ENCODE results near the gene YPEL1. TPM values are rescaled to one million over a fixed set of nuclear protein-coding genes. Genes with fewer than 3 reads are reported as not detected.

Gene YPEL1
- total and polyA plus RNA-seq, 3 experiments from 2014 or later, result 2.4 to 27.0 (median 2.6) TPM

GRCh38 chr22:21677606-21678443 lies 57.8 kb downstream of the YPEL1 start:
- H3K4me1 ChIP-seq (ENCODE audit: insufficient read depth, low read length), result no peaks in the 10 kb centered on the region
- Mint-ChIP-seq H3K4me1 (peaks cover 0 to 3% (median 0%) of the 10 kb centered on the region in 3 donors), H3K4me3 (no peak overlapping the region), H3K27ac (peak overlapping the region in 2 of 8 donors; percentile 73 to 81), H3K36me3 (peaks cover 3 to 76% (median 12%) of the 10 kb centered on the region in 3 donors), H3K27me3 (no peaks in the 10 kb centered on the region), H3K9me3 (no peaks in the 10 kb centered on the region)
- H3K4me3 ChIP-seq (ENCODE audit: low read length), result no peak overlapping the region
- POLR2A ChIA-PET, result no interaction called here
- no peak overlapping the region for H3K27ac ChIP-seq (ENCODE audit: low read depth, low read length)
- CTCF ChIA-PET, result no interaction called here
- H3K36me3 ChIP-seq (ENCODE audit: insufficient read depth, low read length), result peaks cover 31% of the 10 kb centered on the region
- H3K9me3 ChIP-seq (ENCODE audit: low read length), result no peaks in the 10 kb centered on the region
- no peak for DNase-seq
- no peaks in the 10 kb centered on the region for H3K27me3 ChIP-seq (ENCODE audit: insufficient read depth, low read length, poor library complexity, severe bottlenecking)

DNA sequence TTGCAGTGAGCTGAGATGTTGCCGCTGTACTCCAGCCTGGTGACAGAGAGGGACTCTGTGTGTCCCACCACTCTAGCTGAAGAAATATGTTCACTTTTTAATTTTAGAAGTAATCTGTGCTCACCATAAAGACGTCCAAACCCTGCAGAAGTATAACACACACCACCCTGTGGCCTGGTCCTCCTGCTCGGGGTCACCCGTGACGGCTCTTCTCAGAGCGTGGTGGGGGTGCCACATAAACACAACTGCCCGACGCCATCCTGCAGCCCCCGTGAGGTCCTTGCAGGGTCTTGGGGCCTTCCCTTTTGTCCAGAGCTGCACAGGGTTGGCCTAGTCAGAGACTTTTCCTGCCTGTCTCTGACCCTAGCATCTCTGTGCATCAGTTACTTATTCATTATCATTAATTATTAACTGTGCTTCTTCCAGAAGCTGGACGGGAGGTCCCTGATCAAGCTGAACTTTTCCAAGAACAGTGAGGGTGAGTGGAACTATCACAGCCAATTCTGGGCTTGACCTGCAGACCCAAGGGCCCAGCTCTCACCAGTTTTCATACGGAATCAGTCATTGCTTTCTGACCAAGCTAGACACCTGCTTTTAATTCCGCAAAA lies 60.9 kb downstream of the YPEL1 start:
- Mint-ChIP-seq H3K36me3 (peaks cover 3 to 81% (median 10%) of the 10 kb centered on the region in 3 donors), H3K4me1 (peaks cover 5 to 10% (median 7%) of the 10 kb centered on the region in 3 donors), H3K27ac (peak overlapping the region in 1 of 8 donors; percentile 66), H3K9me3 (no peaks in the 10 kb centered on the region), H3K27me3 (no peaks in the 10 kb centered on the region), H3K4me3 (no peak overlapping the region)
- H3K27ac ChIP-seq (ENCODE audit: low read depth, low read length), result no peak overlapping the region
- DNase-seq, result no peak
- H3K4me1 ChIP-seq (ENCODE audit: insufficient read depth, low read length), result no peaks in the 10 kb centered on the region
- peaks cover 49% of the 10 kb centered on the region for H3K36me3 ChIP-seq (ENCODE audit: insufficient read depth, low read length)
- ChIA-PET POLR2A (no interaction called here), CTCF (interaction anchor here (1.3 kb wide), 1 partner anchor 9 kb away, joined by 3 read pairs; the partner anchor contains the start of gene PPIL2)
- H3K27me3 ChIP-seq (ENCODE audit: insufficient read depth, low read length, poor library complexity, severe bottlenecking), result no peaks in the 10 kb centered on the region
- H3K4me3 ChIP-seq (ENCODE audit: low read length), result no peak overlapping the region
- no peaks in the 10 kb centered on the region for H3K9me3 ChIP-seq (ENCODE audit: low read length)

DNA sequence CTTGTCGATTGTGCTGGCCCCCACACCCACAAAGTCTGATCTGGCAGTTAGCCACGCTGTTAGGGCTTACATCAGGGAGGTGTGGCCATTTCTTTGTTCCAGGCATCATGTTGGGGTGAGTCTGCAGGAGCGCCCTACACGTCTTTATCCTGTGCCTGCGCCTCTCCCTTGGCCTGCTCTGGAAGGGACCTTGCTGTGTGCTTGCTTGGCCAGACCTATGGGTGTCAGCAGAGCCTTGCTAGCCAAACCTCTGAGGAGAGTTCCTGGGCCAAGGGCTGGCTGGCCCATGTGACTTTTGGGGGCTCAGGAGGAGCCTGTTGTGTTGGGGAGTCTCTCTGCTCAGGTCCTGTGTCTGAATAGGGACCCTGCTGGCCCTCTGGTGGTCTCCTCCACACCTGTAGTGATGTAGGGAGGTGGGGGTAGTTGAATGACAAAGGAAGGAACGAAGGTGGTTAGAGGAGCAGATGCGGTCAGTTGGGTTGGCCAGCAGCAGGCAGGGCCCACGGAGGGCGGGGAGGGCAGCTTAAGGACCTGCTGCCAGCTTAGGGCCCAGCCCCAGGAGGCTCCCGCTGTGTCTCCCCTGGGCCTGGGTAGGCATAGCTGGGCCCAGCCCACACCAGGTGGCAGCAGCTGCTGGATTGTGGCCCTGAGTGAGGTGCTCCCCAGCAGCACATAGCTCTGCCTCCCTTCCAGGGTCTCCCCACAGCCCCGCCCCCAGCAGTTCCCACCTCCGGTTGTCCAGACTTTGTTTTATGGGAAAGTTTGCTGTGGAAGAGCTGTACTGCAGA lies 61.9 kb downstream of the YPEL1 start:
- Histone ChIP-seq H3K9me3 (ENCODE audit: low read length) (no peaks in the 10 kb centered on the region), H3K27ac (ENCODE audit: low read depth, low read length) (no peak overlapping the region), H3K4me1 (ENCODE audit: insufficient read depth, low read length) (no peaks in the 10 kb centered on the region), H3K4me3 (ENCODE audit: low read length) (no peak overlapping the region), H3K27me3 (ENCODE audit: insufficient read depth, low read length, poor library complexity, severe bottlenecking) (no peaks in the 10 kb centered on the region), H3K36me3 (ENCODE audit: insufficient read depth, low read length) (peaks cover 49% of the 10 kb centered on the region)
- DNase-seq, result no peak
- no peaks in the 10 kb centered on the region for H3K27me3 Mint-ChIP-seq
- H3K4me1 Mint-ChIP-seq, result peaks cover 8 to 17% (median 14%) of the 10 kb centered on the region in 3 donors
- POLR2A ChIA-PET, result no interaction called here
- H3K9me3 Mint-ChIP-seq, result no peaks in the 10 kb centered on the region
- CTCF ChIA-PET, result interaction anchor here (1.3 kb wide), 1 partner anchor 8 kb away, joined by 3 read pairs; the partner anchor contains the start of gene PPIL2
- peaks cover 3 to 88% (median 11%) of the 10 kb centered on the region in 3 donors for H3K36me3 Mint-ChIP-seq
- H3K27ac Mint-ChIP-seq, result no peak overlapping the region
- no peak overlapping the region for H3K4me3 Mint-ChIP-seq

DNA sequence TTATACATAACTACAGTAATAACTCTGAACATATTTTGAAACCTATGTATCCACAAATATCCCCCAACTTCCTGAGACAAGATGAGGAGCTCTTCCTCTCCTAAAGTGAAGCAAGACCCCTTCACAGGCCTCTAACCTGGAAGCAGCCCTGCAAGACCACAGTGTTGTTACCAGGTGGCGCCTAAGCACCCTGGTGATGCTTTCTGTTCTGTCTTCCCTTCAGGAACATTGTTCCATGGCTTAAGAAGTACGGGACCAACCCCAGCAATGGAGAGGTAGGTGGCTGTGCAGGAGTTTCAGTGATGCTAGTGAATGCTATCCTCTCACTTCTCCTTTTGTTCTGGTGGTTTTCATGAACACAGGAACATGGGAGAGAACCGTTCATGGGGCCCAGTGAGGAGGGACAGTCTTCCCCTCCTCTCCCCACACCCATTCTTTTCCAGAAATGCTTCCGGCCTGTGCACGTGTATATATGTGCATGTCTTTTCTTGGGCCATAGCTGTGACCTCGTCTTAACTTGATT lies 63.4 kb downstream of the YPEL1 start:
- Histone ChIP-seq H3K27ac (ENCODE audit: low read depth, low read length) (no peak overlapping the region), H3K4me3 (ENCODE audit: low read length) (no peak overlapping the region), H3K9me3 (ENCODE audit: low read length) (no peaks in the 10 kb centered on the region), H3K4me1 (ENCODE audit: insufficient read depth, low read length) (peaks cover 4% of the 10 kb centered on the region), H3K27me3 (ENCODE audit: insufficient read depth, low read length, poor library complexity, severe bottlenecking) (no peaks in the 10 kb centered on the region), H3K36me3 (ENCODE audit: insufficient read depth, low read length) (peaks cover 49% of the 10 kb centered on the region)
- Mint-ChIP-seq H3K36me3 (peaks cover 3 to 78% (median 11%) of the 10 kb centered on the region in 3 donors), H3K4me1 (peaks cover 16 to 28% (median 25%) of the 10 kb centered on the region in 3 donors), H3K27ac (peak overlapping the region in 1 of 8 donors; percentile 60), H3K27me3 (no peaks in the 10 kb centered on the region), H3K4me3 (no peak overlapping the region), H3K9me3 (no peaks in the 10 kb centered on the region)
- no peak for DNase-seq
- CTCF ChIA-PET, result no interaction called here
- POLR2A ChIA-PET, result no interaction called here

GRCh38 chr22:21669026-21669425 lies 66.6 kb downstream of the YPEL1 start:
- Histone ChIP-seq H3K27me3 (ENCODE audit: insufficient read depth, low read length, poor library complexity, severe bottlenecking) (no peaks in the 10 kb centered on the region), H3K4me3 (ENCODE audit: low read length) (no peak overlapping the region), H3K36me3 (ENCODE audit: insufficient read depth, low read length) (peaks cover 33% of the 10 kb centered on the region), H3K27ac (ENCODE audit: low read depth, low read length) (no peak overlapping the region), H3K9me3 (ENCODE audit: low read length) (no peaks in the 10 kb centered on the region), H3K4me1 (ENCODE audit: insufficient read depth, low read length) (peaks cover 15% of the 10 kb centered on the region)
- peak overlapping the region in 5 of 7 donors; percentile 29 to 74 (median 44) for H3K4me3 Mint-ChIP-seq
- peak overlapping the region in 1 of 8 donors; percentile 38 for H3K27ac Mint-ChIP-seq
- ChIA-PET POLR2A (interaction anchor here (0.5 kb wide), 1 partner anchor 61 kb away, joined by 6 read pairs; no protein-coding TSS in a partner anchor), CTCF (no interaction called here)
- no peaks in the 10 kb centered on the region for H3K9me3 Mint-ChIP-seq
- H3K4me1 Mint-ChIP-seq, result peaks cover 29 to 49% (median 37%) of the 10 kb centered on the region in 3 donors
- H3K27me3 Mint-ChIP-seq, result no peaks in the 10 kb centered on the region
- peaks cover 3 to 61% (median 5%) of the 10 kb centered on the region in 3 donors for H3K36me3 Mint-ChIP-seq
- DNase-seq, result no peak

DNA sequence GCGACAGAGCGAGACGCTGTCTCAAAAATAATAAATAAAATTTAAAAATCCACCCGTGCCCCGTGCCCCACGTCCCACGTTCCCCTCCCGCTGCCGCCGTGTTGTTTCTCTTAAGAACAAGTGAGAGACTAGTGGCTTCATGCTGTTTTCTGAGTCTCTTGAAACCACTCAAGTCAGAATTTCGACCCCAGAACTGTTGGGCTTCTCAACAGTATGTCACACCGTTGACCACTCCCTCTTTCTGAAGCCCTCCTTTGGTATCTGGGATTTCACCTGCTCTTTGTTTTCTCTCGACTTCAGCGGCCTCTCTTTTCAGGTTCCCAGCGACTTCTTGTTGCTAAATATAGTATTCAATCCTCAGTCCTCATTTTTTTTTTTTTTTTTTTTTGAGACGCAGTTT lies 68.8 kb downstream of the YPEL1 start:
- Mint-ChIP-seq H3K27me3 (no peaks in the 10 kb centered on the region), H3K4me3 (peak overlapping the region; percentile 98 to 100 (median 99)), H3K9me3 (no peaks in the 10 kb centered on the region), H3K27ac (peak overlapping the region in 6 of 8 donors; percentile 79 to 99 (median 92)), H3K36me3 (peaks cover 0 to 38% (median 2%) of the 10 kb centered on the region in 3 donors), H3K4me1 (peaks cover 27 to 49% (median 37%) of the 10 kb centered on the region in 3 donors)
- no peaks in the 10 kb centered on the region for H3K27me3 ChIP-seq (ENCODE audit: insufficient read depth, low read length, poor library complexity, severe bottlenecking)
- no peaks in the 10 kb centered on the region for H3K9me3 ChIP-seq (ENCODE audit: low read length)
- DNase-seq, result no peak
- CTCF ChIA-PET, result interaction anchor here (1.1 to 3.5 kb wide), 2 partner anchors 8 to 37 kb away, joined by 3 to 13 read pairs; partner anchors contain the start of gene YDJC
- peaks cover 15% of the 10 kb centered on the region for H3K4me1 ChIP-seq (ENCODE audit: insufficient read depth, low read length)
- peak overlapping the region; percentile 94 for H3K4me3 ChIP-seq (ENCODE audit: low read length)
- POLR2A ChIA-PET, result interaction anchor here (0.5 to 1.5 kb wide), 3 partner anchors 14 to 94 kb away, joined by 3 to 4 read pairs (median 3); no protein-coding TSS in a partner anchor
- H3K27ac ChIP-seq (ENCODE audit: low read depth, low read length), result peak overlapping the region; percentile 92
- peaks cover 14% of the 10 kb centered on the region for H3K36me3 ChIP-seq (ENCODE audit: insufficient read depth, low read length)

GRCh38 chr22:21665047-21665851 lies 70.3 kb downstream of the YPEL1 start:
- Histone ChIP-seq H3K9me3 (ENCODE audit: low read length) (no peaks in the 10 kb centered on the region), H3K36me3 (ENCODE audit: insufficient read depth, low read length) (no peaks in the 10 kb centered on the region), H3K27ac (ENCODE audit: low read depth, low read length) (peak overlapping the region; percentile 92), H3K27me3 (ENCODE audit: insufficient read depth, low read length, poor library complexity, severe bottlenecking) (no peaks in the 10 kb centered on the region), H3K4me1 (ENCODE audit: insufficient read depth, low read length) (peaks cover 15% of the 10 kb centered on the region), H3K4me3 (ENCODE audit: low read length) (peak overlapping the region; percentile 94)
- CTCF ChIA-PET, result interaction anchor here (1.0 to 3.5 kb wide), 6 partner anchors 9 to 35 kb away, joined by 3 to 13 read pairs (median 4); partner anchors contain the start of gene YDJC
- H3K27me3 Mint-ChIP-seq, result no peaks in the 10 kb centered on the region
- H3K36me3 Mint-ChIP-seq, result peaks cover 0 to 23% (median 2%) of the 10 kb centered on the region in 3 donors
- H3K27ac Mint-ChIP-seq, result peak overlapping the region; percentile 96 to 99 (median 98)
- POLR2A ChIA-PET, result interaction anchor here (0.6 kb wide), 2 partner anchors 19 to 1679 kb away, joined by 3 read pairs; no protein-coding TSS in a partner anchor
- peak overlapping the region; percentile 98 to 100 (median 99) for H3K4me3 Mint-ChIP-seq
- no peak for DNase-seq
- H3K9me3 Mint-ChIP-seq, result no peaks in the 10 kb centered on the region
- H3K4me1 Mint-ChIP-seq, result peaks cover 25 to 41% (median 32%) of the 10 kb centered on the region in 3 donors
